Fibroblast of the aortic adventitia (primary cell): ENCODE data around the gene UBE2QL1. TPM values are rescaled to one million over a fixed set of nuclear protein-coding genes. Genes with fewer than 3 reads are reported as not detected.
"Not testable (repeated sequence)": the region's sequence is repeated elsewhere in the genome, so short reads cannot be mapped to it uniquely, and the experiment has no call there.

ENCODE experiments used
- DNase-seq: peaks from one replicate; pipeline ENCODE4 v3.0.0-alpha.2; 2010; ENCODE audit warnings: low read depth
- H3K4me3 ChIP-seq: 2 replicates; pipeline ENCODE4 v1.5.1; 2011; ENCODE audit warnings: low read depth, mild to moderate bottlenecking, control low read depth, low read length, moderate library complexity
- total RNA-seq: library from RNA; depleted of rRNA; stranded (reverse); fragments of >200 nt; gene quantifications from 2 replicates; pipeline ENCODE4 v1.2.3, GENCODE V29; 2012; ENCODE audit warnings: low replicate concordance
- TF ChIP-seq, protein P1 (sequence below): IDR thresholded peaks from 2 replicates; pipeline ENCODE4 v1.5.1; 2011; ENCODE audit warnings: mild to moderate bottlenecking, low read length, control low read depth, inconsistent platforms; ENCODE audit not compliant: insufficient read depth

UBE2QL1 gene
- total RNA-seq, 1 donor = under 0.01 TPM

GRCh38 chr5:6505783-6506557, 57.3 kb downstream of the UBE2QL1 start:
- TF ChIP-seq, protein P1, sequence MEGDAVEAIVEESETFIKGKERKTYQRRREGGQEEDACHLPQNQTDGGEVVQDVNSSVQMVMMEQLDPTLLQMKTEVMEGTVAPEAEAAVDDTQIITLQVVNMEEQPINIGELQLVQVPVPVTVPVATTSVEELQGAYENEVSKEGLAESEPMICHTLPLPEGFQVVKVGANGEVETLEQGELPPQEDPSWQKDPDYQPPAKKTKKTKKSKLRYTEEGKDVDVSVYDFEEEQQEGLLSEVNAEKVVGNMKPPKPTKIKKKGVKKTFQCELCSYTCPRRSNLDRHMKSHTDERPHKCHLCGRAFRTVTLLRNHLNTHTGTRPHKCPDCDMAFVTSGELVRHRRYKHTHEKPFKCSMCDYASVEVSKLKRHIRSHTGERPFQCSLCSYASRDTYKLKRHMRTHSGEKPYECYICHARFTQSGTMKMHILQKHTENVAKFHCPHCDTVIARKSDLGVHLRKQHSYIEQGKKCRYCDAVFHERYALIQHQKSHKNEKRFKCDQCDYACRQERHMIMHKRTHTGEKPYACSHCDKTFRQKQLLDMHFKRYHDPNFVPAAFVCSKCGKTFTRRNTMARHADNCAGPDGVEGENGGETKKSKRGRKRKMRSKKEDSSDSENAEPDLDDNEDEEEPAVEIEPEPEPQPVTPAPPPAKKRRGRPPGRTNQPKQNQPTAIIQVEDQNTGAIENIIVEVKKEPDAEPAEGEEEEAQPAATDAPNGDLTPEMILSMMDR = no peak
- no peak for DNase-seq
- no peak overlapping the region for H3K4me3 ChIP-seq

DNA sequence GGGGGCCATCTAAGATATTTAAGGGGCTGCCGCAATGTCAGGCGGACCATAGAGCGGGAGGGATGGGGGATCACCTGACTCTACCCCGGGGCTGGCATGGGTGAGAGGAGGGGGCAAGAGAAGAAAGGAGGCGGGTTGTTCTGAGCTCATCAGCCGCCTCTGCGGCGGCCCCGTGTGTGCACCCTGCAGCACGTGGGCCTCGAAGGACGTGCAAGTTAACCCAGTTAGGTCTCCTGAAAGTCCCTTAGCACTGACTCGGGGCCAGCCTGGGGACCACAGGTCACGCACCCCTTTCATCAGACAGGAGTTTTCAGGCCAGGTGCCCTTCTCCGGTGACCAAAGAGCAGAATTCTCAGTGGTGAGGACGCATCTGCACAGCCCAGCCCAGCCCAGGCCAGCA, 58.0 kb downstream of the UBE2QL1 start:
- TF ChIP-seq, protein P1 = no peak
- DNase-seq = no peak
- H3K4me3 ChIP-seq = no peak overlapping the region

- DNase-seq = no peak
- H3K4me3 ChIP-seq = no peak overlapping the region
- TF ChIP-seq, protein P1 = no peak
Measured at GRCh38 chr5:6508931-6509330, 60.3 kb downstream of the UBE2QL1 start.

DNA sequence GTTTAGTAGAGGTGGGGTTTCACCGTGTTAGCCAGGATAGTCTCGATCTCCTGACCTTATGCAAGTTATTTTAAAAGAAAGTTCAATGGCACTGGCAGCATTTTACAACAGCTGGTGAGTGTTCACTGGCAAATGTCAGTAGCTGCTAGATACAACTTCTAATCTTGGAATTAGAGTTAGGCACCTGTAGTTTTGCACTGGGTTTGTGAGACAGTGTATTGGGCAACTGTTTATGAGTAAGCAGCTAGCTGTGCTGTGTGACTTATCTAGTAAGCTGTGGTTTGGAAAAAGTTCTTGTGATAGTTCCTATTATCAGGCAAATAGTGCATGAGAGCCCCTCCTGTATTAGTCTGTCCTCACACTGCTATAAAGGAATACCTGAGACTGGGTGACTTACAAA, 61.5 kb downstream of the UBE2QL1 start:
- DNase-seq = no peak
- TF ChIP-seq, protein P1 = no peak
- H3K4me3 ChIP-seq = no peak overlapping the region

GRCh38 chr5:6510973-6511372, 62.3 kb downstream of the UBE2QL1 start:
- TF ChIP-seq, protein P1 = no peak
- no peak overlapping the region for H3K4me3 ChIP-seq
- no peak for DNase-seq

DNA sequence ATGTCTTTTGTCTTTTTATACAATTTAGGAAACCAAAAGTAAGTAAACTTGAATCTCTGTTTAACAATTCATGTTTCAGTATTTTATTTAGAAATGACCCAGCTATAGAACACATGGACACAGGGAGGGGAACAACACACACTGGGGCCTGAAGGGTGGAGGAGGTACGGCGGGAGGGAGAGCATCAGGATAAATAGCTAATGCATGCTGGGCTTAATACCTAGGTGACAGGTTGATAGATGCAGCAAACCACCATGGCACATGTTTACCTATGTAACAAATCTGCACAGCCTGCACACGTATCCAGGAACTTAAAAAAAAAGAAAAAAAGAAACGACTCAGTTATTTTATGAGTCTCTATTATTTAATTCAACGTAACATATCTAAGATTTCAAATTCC, 67.2 kb downstream of the UBE2QL1 start:
- H3K4me3 ChIP-seq, DNase-seq: not testable (repeated sequence)

- H3K4me3 ChIP-seq = no peak overlapping the region
- DNase-seq = no peak
- TF ChIP-seq, protein P1 = no peak
Measured at GRCh38 chr5:6516823-6517222, 68.2 kb downstream of the UBE2QL1 start.
